Activated T-helper 1 cell treated with anti-CD3 and anti-CD28 coated beads, Interleukin-12 subunit alpha, Interleukin-12 subunit beta, Interleukin-2, Interleukin-4 antibody, amounts not matched to agents 30 ng/mL and 10 ng/mL and 1 ng/mL, durations not matched to agents 14 hours and 24 hours and 36 hours (primary cell): ENCODE data around the gene ATP8A2. TPM values are rescaled to one million over a fixed set of nuclear protein-coding genes. Genes with fewer than 3 reads are reported as not detected.

Experiments
- DNase-seq: peaks from one replicate; pipeline ENCODE4 v3.0.0; 2021; ENCODE audit warnings: low spot score
- H3K27ac Mint-ChIP-seq: one replicate; pipeline ENCODE4 v1.8.0; 2021; ENCODE audit warnings: mild to moderate bottlenecking, mixed read lengths
- H3K27me3 Mint-ChIP-seq: one replicate; pipeline ENCODE4 v1.8.0; 2022; ENCODE audit warnings: mild to moderate bottlenecking, moderate library complexity, mixed read lengths; ENCODE audit not compliant: insufficient read depth
- H3K36me3 Mint-ChIP-seq: one replicate; pipeline ENCODE4 v1.8.0; 2021; ENCODE audit warnings: low read depth, mixed read lengths
- H3K4me1 Mint-ChIP-seq: one replicate; pipeline ENCODE4 v1.8.0; 2021; ENCODE audit warnings: low read depth, mixed read lengths
- H3K4me3 Mint-ChIP-seq: one replicate; pipeline ENCODE4 v1.8.0; 2021; ENCODE audit warnings: mild to moderate bottlenecking, moderate library complexity, mixed read lengths
- H3K9me3 Mint-ChIP-seq: one replicate; pipeline ENCODE4 v1.8.0; 2021; ENCODE audit warnings: mixed read lengths
- intact Hi-C: fragments of 100-400 bp; cut with micrococcal nuclease; formaldehyde crosslinking; loops from one replicate; pipeline ENCODE4 v1.15.1; 2024
- total RNA-seq: library from RNA; stranded (reverse); gene quantifications from 2 replicates; pipeline ENCODE4 v1.2.3, GENCODE V29; 2022

ATP8A2 gene
- total RNA-seq, 1 donor from 2014 or later, result 0.52 TPM

DNA sequence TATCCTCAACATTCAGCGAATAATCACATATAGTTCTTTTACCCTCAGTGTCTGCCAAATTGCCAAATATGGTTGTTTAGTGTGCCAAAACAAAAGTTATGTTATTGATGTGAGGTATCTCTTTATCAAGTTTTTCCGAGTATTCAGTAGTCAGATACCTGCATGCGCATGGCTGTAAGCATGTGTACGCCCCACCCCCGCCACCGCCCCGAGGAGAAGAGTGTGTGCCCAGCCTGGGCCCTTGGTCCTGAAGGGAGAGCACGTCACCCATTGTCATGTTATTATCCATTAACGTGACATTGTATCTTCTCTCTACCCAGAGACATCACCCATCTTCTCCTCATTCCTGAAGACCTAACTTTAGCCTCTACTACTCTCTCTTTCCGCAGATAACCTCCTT lies 533.1 kb downstream of the ATP8A2 start:
- no peaks in the 10 kb centered on the region for H3K9me3 Mint-ChIP-seq
- H3K36me3 Mint-ChIP-seq, result no peaks in the 10 kb centered on the region
- no peaks in the 10 kb centered on the region for H3K27me3 Mint-ChIP-seq
- H3K4me1 Mint-ChIP-seq, result peaks cover 15% of the 10 kb centered on the region
- no peak overlapping the region for H3K4me3 Mint-ChIP-seq
- no peak overlapping the region for H3K27ac Mint-ChIP-seq
- intact Hi-C loops, result loop anchor here (5.0 to 10.0 kb wide), 4 partner anchors 52 to 1227 kb away; no protein-coding TSS in a partner anchor
- no peak for DNase-seq

DNA sequence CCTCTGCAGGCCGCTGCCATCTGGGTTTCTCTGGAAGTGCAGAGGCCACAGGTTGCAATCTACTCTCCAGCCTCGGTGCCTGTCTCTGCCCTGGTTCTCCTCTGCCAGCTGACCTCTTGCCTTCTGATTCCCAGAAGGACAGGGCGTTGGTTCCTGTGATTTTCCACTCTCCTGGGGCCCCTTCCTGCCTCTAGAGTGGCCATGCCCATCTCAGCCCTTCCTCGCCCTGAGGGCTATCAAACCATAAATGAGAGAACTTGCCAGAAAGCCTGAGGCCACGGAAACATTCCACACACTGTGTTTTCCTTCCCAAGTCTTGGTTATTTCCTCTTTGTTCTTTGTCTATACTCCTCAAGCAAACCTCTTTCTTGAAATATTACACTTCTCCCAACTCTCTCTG lies 533.8 kb downstream of the ATP8A2 start:
- no peak for DNase-seq
- H3K9me3 Mint-ChIP-seq, result no peaks in the 10 kb centered on the region
- no peak overlapping the region for H3K4me3 Mint-ChIP-seq
- no peaks in the 10 kb centered on the region for H3K36me3 Mint-ChIP-seq
- H3K27me3 Mint-ChIP-seq, result no peaks in the 10 kb centered on the region
- no peak overlapping the region for H3K27ac Mint-ChIP-seq
- intact Hi-C loops, result loop anchor here (5.0 to 10.0 kb wide), 3 partner anchors 52 to 331 kb away; no protein-coding TSS in a partner anchor
- H3K4me1 Mint-ChIP-seq, result peaks cover 7% of the 10 kb centered on the region

- Mint-ChIP-seq H3K36me3 (no peaks in the 10 kb centered on the region), H3K9me3 (no peaks in the 10 kb centered on the region), H3K27me3 (no peaks in the 10 kb centered on the region), H3K27ac (no peak overlapping the region), H3K4me1 (peaks cover under 1% of the 10 kb centered on the region), H3K4me3 (no peak overlapping the region)
- intact Hi-C loops, result loop anchor here (5.0 to 10.0 kb wide), 3 partner anchors 51 to 331 kb away; no protein-coding TSS in a partner anchor
- no peak for DNase-seq
Observed at GRCh38 chr13:25906191-25906661, 534.5 kb downstream of the ATP8A2 start.

DNA sequence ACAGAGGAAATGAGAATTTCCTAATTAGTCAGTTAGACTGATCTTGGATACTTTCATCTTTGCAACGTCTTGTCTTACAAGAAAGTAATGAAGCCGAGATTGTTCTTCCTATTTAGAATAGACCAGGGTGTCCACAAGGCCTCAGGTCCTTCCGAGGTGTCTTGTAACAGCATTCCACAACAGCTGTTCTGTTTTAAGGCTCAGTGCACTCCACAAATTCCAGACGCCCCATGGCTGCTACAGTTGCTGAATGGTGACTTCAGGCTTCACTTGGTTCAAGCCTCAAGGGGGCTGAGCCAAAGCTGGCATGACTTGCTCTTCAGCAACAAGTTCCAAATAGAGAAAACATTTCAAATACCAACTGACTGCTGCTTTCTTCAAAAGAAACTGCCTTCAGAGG lies 536.6 kb downstream of the ATP8A2 start:
- intact Hi-C loops, result loop anchor here (5.0 to 10.0 kb wide), 3 partner anchors 49 to 334 kb away; no protein-coding TSS in a partner anchor
- Mint-ChIP-seq H3K4me1 (no peaks in the 10 kb centered on the region), H3K4me3 (no peak overlapping the region), H3K36me3 (no peaks in the 10 kb centered on the region), H3K27me3 (no peaks in the 10 kb centered on the region), H3K9me3 (no peaks in the 10 kb centered on the region), H3K27ac (no peak overlapping the region)
- DNase-seq, result no peak

DNA sequence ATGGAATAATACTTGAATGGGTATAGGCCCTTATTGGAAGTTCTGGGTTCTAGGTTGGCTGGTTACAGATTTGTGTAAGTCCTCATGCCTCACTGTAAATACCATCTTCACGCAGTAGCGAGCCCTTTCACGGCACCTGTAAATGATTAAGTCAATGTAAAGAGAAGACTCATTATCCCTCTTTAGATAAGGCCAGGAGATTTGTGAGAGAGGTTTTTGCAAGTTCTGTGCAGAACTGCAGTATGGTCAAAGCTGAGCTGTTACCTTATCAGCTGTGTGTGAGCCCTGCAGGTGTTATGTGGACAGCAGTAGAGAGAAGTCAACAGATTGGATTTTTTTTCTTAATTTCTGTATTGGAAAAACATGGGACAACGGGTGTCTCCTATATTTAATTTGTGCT lies 538.5 kb downstream of the ATP8A2 start:
- H3K27me3 Mint-ChIP-seq, result peaks cover 7% of the 10 kb centered on the region
- no peaks in the 10 kb centered on the region for H3K9me3 Mint-ChIP-seq
- no peak overlapping the region for H3K4me3 Mint-ChIP-seq
- H3K36me3 Mint-ChIP-seq, result no peaks in the 10 kb centered on the region
- no peak overlapping the region for H3K27ac Mint-ChIP-seq
- no peaks in the 10 kb centered on the region for H3K4me1 Mint-ChIP-seq
- intact Hi-C loops, result no loop called here
- no peak for DNase-seq

DNA sequence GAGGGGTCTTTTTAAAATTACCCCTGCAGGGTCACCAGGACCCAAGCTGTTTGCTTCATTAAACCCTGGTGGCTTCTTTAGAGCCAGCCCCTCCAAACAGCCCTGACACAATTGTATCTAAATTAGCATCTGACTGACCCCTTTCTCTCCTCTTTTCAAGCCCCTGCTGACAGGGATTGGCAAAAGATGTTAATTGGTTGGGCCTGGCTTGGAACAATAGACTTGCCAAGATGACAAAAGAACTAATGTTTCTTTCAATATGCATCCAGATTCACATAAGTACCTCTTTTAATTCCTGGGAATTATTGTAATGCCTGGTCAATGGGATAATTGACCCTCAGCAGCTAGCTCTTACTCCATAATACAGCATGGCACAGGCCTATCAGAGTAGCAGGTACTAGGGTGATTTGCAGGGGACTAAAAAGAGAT lies 539.2 kb downstream of the ATP8A2 start:
- no peaks in the 10 kb centered on the region for H3K4me1 Mint-ChIP-seq
- peaks cover 7% of the 10 kb centered on the region for H3K27me3 Mint-ChIP-seq
- no peaks in the 10 kb centered on the region for H3K36me3 Mint-ChIP-seq
- no peak for DNase-seq
- intact Hi-C loops, result no loop called here
- no peaks in the 10 kb centered on the region for H3K9me3 Mint-ChIP-seq
- no peak overlapping the region for H3K4me3 Mint-ChIP-seq
- H3K27ac Mint-ChIP-seq, result no peak overlapping the region

GRCh38 chr13:25912961-25913360 lies 541.2 kb downstream of the ATP8A2 start:
- intact Hi-C loops, result no loop called here
- no peak overlapping the region for H3K27ac Mint-ChIP-seq
- no peaks in the 10 kb centered on the region for H3K36me3 Mint-ChIP-seq
- H3K4me1 Mint-ChIP-seq, result no peaks in the 10 kb centered on the region
- no peak for DNase-seq
- peaks cover 7% of the 10 kb centered on the region for H3K27me3 Mint-ChIP-seq
- no peak overlapping the region for H3K4me3 Mint-ChIP-seq
- no peaks in the 10 kb centered on the region for H3K9me3 Mint-ChIP-seq

- H3K4me1 Mint-ChIP-seq, result peaks cover 10% of the 10 kb centered on the region
- H3K27me3 Mint-ChIP-seq, result peaks cover 7% of the 10 kb centered on the region
- no peak overlapping the region for H3K4me3 Mint-ChIP-seq
- H3K27ac Mint-ChIP-seq, result no peak overlapping the region
- DNase-seq, result no peak
- H3K9me3 Mint-ChIP-seq, result no peaks in the 10 kb centered on the region
- no peaks in the 10 kb centered on the region for H3K36me3 Mint-ChIP-seq
- intact Hi-C loops, result no loop called here
Observed at GRCh38 chr13:25915840-25916518, 544.2 kb downstream of the ATP8A2 start.

- no peaks in the 10 kb centered on the region for H3K9me3 Mint-ChIP-seq
- H3K4me3 Mint-ChIP-seq, result no peak overlapping the region
- H3K27me3 Mint-ChIP-seq, result no peaks in the 10 kb centered on the region
- peaks cover 10% of the 10 kb centered on the region for H3K4me1 Mint-ChIP-seq
- no peaks in the 10 kb centered on the region for H3K36me3 Mint-ChIP-seq
- no peak for DNase-seq
- intact Hi-C loops, result no loop called here
- no peak overlapping the region for H3K27ac Mint-ChIP-seq
Observed at GRCh38 chr13:25920277-25920676, 548.5 kb downstream of the ATP8A2 start.

DNA sequence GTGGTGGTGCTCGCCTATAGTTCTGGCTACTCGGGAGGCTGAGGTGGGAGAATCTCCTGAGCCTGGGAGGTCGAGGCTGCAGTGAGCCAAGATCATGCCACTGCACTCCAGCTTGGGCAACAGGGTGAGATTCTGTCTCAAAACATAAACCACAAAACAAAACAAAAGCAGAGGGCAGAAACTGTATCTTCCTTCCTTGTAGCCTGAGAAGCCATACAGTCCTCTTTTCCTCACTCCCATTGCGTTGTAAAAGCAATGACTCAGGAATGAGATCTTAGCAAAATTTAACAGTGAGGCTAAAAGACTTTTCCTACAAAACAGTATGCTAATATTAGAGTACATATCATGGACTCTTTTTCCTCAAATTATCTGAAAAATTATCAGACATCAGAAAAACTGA lies 549.2 kb downstream of the ATP8A2 start:
- H3K4me3 Mint-ChIP-seq, result no peak overlapping the region
- no peaks in the 10 kb centered on the region for H3K36me3 Mint-ChIP-seq
- H3K9me3 Mint-ChIP-seq, result no peaks in the 10 kb centered on the region
- H3K4me1 Mint-ChIP-seq, result peaks cover 10% of the 10 kb centered on the region
- intact Hi-C loops, result no loop called here
- no peak for DNase-seq
- H3K27me3 Mint-ChIP-seq, result no peaks in the 10 kb centered on the region
- H3K27ac Mint-ChIP-seq, result no peak overlapping the region

DNA sequence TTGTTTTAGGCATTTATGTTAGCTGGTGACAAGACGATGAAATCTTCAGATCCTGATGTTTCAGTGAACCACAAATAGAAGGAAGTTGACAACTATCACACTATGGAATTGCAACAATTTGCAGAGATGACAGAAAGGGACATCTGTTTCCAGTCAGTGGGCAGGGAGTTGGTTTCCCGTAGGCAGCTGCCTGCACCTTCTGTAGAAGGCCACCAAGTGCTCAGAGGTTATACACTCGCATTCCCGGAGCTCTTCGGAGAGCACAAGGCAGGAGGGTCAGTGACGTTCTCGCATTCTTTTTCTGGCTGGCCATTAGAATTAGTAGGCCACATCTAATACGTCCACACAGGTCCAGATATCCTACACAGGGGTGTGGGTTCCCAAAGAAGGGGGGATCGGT lies 550.6 kb downstream of the ATP8A2 start:
- peaks cover 10% of the 10 kb centered on the region for H3K4me1 Mint-ChIP-seq
- intact Hi-C loops, result no loop called here
- no peaks in the 10 kb centered on the region for H3K9me3 Mint-ChIP-seq
- no peak overlapping the region for H3K4me3 Mint-ChIP-seq
- no peak for DNase-seq
- peaks cover 3% of the 10 kb centered on the region for H3K27me3 Mint-ChIP-seq
- H3K27ac Mint-ChIP-seq, result no peak overlapping the region
- no peaks in the 10 kb centered on the region for H3K36me3 Mint-ChIP-seq

DNA sequence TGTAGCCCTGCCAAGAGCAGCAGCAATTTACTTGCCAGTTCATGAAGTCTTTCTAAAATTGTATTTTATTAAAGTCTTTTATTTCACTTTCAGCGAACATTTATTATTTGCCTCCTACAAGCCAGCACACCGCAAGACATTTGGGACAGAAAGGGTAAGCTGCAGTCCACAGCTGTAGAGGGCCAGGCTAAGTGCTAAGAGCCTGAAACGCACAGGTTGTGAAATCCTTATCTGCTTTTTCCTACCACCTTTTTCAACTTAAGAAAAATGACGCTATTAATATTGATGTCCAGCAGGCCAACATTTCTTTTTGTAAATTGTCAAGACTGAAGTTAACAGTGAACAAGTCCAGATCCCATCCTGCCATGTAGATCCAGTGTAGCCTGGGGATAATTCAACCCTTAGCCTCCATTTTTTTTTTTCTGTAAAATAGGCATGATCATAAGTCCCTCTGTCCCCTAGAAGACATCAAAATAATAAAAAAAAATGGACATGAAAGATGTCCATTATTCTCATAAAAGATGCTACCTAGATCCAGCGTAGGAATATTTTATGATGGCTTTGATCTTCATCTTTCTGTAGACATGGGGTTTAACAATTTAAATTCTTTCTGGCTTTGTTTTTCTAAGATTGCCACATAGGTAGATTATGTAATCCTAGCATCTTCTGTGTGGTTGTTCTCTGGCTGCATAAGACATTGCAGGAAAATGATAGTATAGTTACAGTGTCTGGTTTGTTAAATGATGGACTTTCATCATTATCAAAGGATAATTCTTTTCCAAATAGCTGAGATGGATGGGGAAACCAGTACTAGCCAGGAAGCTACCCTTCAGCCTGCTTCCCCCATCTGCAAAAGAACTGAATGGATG lies 551.7 kb downstream of the ATP8A2 start:
- no peak overlapping the region for H3K27ac Mint-ChIP-seq
- H3K4me1 Mint-ChIP-seq, result peaks cover 10% of the 10 kb centered on the region
- no peak for DNase-seq
- intact Hi-C loops, result no loop called here
- H3K27me3 Mint-ChIP-seq, result peaks cover 3% of the 10 kb centered on the region
- no peaks in the 10 kb centered on the region for H3K36me3 Mint-ChIP-seq
- no peak overlapping the region for H3K4me3 Mint-ChIP-seq
- no peaks in the 10 kb centered on the region for H3K9me3 Mint-ChIP-seq

GRCh38 chr13:25927363-25927762 lies 555.6 kb downstream of the ATP8A2 start:
- Mint-ChIP-seq H3K9me3 (no peaks in the 10 kb centered on the region), H3K27me3 (peaks cover 3% of the 10 kb centered on the region)
- intact Hi-C loops, result no loop called here

More at GRCh38 chr13:25927363-25927762, 555.6 kb downstream of the ATP8A2 start:
- H3K36me3 Mint-ChIP-seq, result no peaks in the 10 kb centered on the region
- DNase-seq, result no peak
- H3K4me3 Mint-ChIP-seq, result no peak overlapping the region
- H3K4me1 Mint-ChIP-seq, result no peaks in the 10 kb centered on the region
- no peak overlapping the region for H3K27ac Mint-ChIP-seq
